Neural crest cell (in vitro differentiated cells): ENCODE data around the gene SLC25A6. TPM values are rescaled to one million over a fixed set of nuclear protein-coding genes. Genes with fewer than 3 reads are reported as not detected.
"Not testable (repeated sequence)": the region's sequence is repeated elsewhere in the genome, so short reads cannot be mapped to it uniquely, and the experiment has no call there.

ENCODE experiments used
- DNase-seq: peaks from one replicate; pipeline ENCODE4 v3.0.0; 2021; ENCODE audit warnings: low read depth, mixed read lengths, low spot score
- H3K27ac Mint-ChIP-seq: one replicate; pipeline ENCODE4 v1.8.0; 2021; ENCODE audit warnings: mild to moderate bottlenecking, mixed read lengths; ENCODE audit not compliant: unreplicated experiment
- H3K27me3 Mint-ChIP-seq: 2 replicates; pipeline ENCODE4 v1.8.0; 2021; ENCODE audit warnings: low read depth, mild to moderate bottlenecking, mixed read lengths
- H3K36me3 Mint-ChIP-seq: 2 replicates; pipeline ENCODE4 v1.8.0; 2021; ENCODE audit warnings: low read depth, mild to moderate bottlenecking, mixed read lengths
- H3K4me1 Mint-ChIP-seq: 2 replicates; pipeline ENCODE4 v1.8.0; 2021; ENCODE audit warnings: mixed read lengths
- H3K4me3 Mint-ChIP-seq: one replicate; pipeline ENCODE4 v1.8.0; 2021; ENCODE audit warnings: mild to moderate bottlenecking, mixed read lengths
- H3K9me3 Mint-ChIP-seq: 2 replicates; pipeline ENCODE4 v1.8.0; 2021; ENCODE audit warnings: mixed read lengths
- CTCF ChIP-seq: fragments of 200-600 bp; sonication (generic); conservative IDR thresholded peaks from 2 replicates; pipeline ENCODE4 v1.5.0; 2021; ENCODE audit warnings: antibody characterized with exemption, mild to moderate bottlenecking
- total RNA-seq: library from RNA; stranded (reverse); gene quantifications from 2 replicates; pipeline ENCODE4 v1.2.1, GENCODE V29; 2021

The SLC25A6 gene
- total RNA-seq, 1 donor from 2014 or later, result 510 TPM

- peaks cover 10% of the 10 kb centered on the region for H3K4me1 Mint-ChIP-seq
- no peaks in the 10 kb centered on the region for H3K9me3 Mint-ChIP-seq
- no peak overlapping the region for H3K27ac Mint-ChIP-seq
- no peak for DNase-seq
- peak overlapping the region; percentile 54 for H3K4me3 Mint-ChIP-seq
- no peak for TF ChIP-seq CTCF
- peaks cover 9% of the 10 kb centered on the region for H3K27me3 Mint-ChIP-seq
- peaks cover 31% of the 10 kb centered on the region for H3K36me3 Mint-ChIP-seq
These were observed 6.4 kb downstream of the SLC25A6 start for GRCh38 chrX:1385253-1386223.

GRCh38 chrX:1384658-1385252, 7.2 kb downstream of the SLC25A6 start:
- Mint-ChIP-seq H3K36me3 (peaks cover 31% of the 10 kb centered on the region), H3K27me3 (peaks cover 13% of the 10 kb centered on the region), H3K9me3 (no peaks in the 10 kb centered on the region), H3K27ac (no peak overlapping the region), H3K4me1 (peaks cover 10% of the 10 kb centered on the region), H3K4me3 (peak overlapping the region; percentile 54)
- no peak for DNase-seq
- TF ChIP-seq CTCF, result no peak

GRCh38 chrX:1380672-1381233, 11.2 kb downstream of the SLC25A6 start:
- TF ChIP-seq CTCF, result no peak
- H3K4me1 Mint-ChIP-seq, result peaks cover 3% of the 10 kb centered on the region
- H3K9me3 Mint-ChIP-seq, result no peaks in the 10 kb centered on the region
- H3K27me3 Mint-ChIP-seq, result peaks cover 17% of the 10 kb centered on the region
- no peak for DNase-seq
- H3K27ac Mint-ChIP-seq, result no peak overlapping the region
- peak overlapping the region; percentile 83 for H3K4me3 Mint-ChIP-seq
- H3K36me3 Mint-ChIP-seq, result peaks cover 10% of the 10 kb centered on the region

- peaks cover 2% of the 10 kb centered on the region for H3K36me3 Mint-ChIP-seq
- H3K9me3 Mint-ChIP-seq, result no peaks in the 10 kb centered on the region
- H3K4me1 Mint-ChIP-seq, result peaks cover 3% of the 10 kb centered on the region
- H3K27me3 Mint-ChIP-seq, result peaks cover 16% of the 10 kb centered on the region
- no peak for DNase-seq
- no peak overlapping the region for H3K27ac Mint-ChIP-seq
- no peak for TF ChIP-seq CTCF
- H3K4me3 Mint-ChIP-seq, result peak overlapping the region; percentile 78
These were observed 13.6 kb downstream of the SLC25A6 start for GRCh38 chrX:1378306-1378759.

- Mint-ChIP-seq H3K4me1 (no peaks in the 10 kb centered on the region), H3K9me3 (no peaks in the 10 kb centered on the region), H3K27ac (no peak overlapping the region), H3K4me3 (peak overlapping the region; percentile 14), H3K36me3 (no peaks in the 10 kb centered on the region), H3K27me3 (no peaks in the 10 kb centered on the region)
- DNase-seq, result no peak
- TF ChIP-seq CTCF, result no peak
These were observed 23.6 kb downstream of the SLC25A6 start for GRCh38 chrX:1368385-1368698.

DNA sequence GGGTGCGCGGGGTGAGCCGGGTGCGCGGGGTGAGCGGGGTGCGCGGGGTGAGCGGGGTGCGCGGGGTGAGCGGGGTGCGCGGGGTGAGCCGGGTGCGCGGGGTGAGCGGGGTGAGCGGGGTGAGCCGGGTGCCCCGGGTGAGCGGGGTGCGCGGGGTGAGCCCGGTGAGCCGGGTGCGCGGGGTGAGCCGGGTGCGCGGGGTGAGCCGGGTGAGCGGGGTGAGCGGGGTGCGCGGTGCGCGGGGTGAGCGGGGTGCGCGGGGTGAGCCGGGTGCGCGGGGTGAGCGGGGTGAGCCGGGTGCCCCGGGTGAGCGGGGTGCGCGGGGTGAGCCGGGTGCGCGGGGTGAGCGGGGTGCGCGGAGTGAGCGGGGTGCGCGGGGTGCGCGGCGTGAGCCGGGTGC, 25.6 kb downstream of the SLC25A6 start:
- H3K4me1 Mint-ChIP-seq, H3K9me3 Mint-ChIP-seq, DNase-seq, H3K27ac Mint-ChIP-seq, H3K36me3 Mint-ChIP-seq, H3K4me3 Mint-ChIP-seq, H3K27me3 Mint-ChIP-seq: not testable (repeated sequence)
